GM12878 (cell line): ENCODE results near the gene AP1S3. TPM values are rescaled to one million over a fixed set of nuclear protein-coding genes. Genes with fewer than 3 reads are reported as not detected.
A peak's percentile ranks its signal among the peaks of the same experiment; 100 is the strongest.

Source experiments
- ESRRA ChIP-seq: IDR thresholded peaks from 2 replicates; pipeline ENCODE4 v1.6.1; 2012; ENCODE audit warnings: mild to moderate bottlenecking, low read length, improper control_type of control experiment
- HDAC2 ChIP-seq: fragments of 200-600 bp; sonication (generic); IDR thresholded peaks from 2 replicates; pipeline ENCODE4 v1.6.1; 2017
- KAT2A ChIP-seq: conservative IDR thresholded peaks from 2 replicates; pipeline ENCODE4 v1.6.1; 2011; ENCODE audit warnings: low read depth, low read length; ENCODE audit not compliant: control insufficient read depth
- LARP7 ChIP-seq: fragments of 450-650 bp; IDR thresholded peaks from 2 replicates; pipeline ENCODE4 v1.6.1; 2017; ENCODE audit warnings: mild to moderate bottlenecking
- MTA2 ChIP-seq: fragments of 450-650 bp; IDR thresholded peaks from 2 replicates; pipeline ENCODE4 v1.6.1; 2016; ENCODE audit warnings: low read depth, mild to moderate bottlenecking, moderate library complexity
- NFXL1 ChIP-seq: fragments of 450-650 bp; IDR thresholded peaks from 2 replicates; pipeline ENCODE4 v1.6.1; 2017; ENCODE audit warnings: antibody characterized with exemption, mild to moderate bottlenecking, borderline replicate concordance
- RBBP5 ChIP-seq: fragments of 200-600 bp; sonication (generic); conservative IDR thresholded peaks from 2 replicates; pipeline ENCODE4 v1.6.1; 2016
- RELA ChIP-seq: fragments of 450-650 bp; IDR thresholded peaks from 2 replicates; pipeline ENCODE4 v1.8.0; 2014; ENCODE audit warnings: borderline replicate concordance; ENCODE audit not compliant: partially characterized antibody
- RUNX3 ChIP-seq: IDR thresholded peaks from 2 replicates; pipeline ENCODE4 v1.6.1; 2012; ENCODE audit warnings: low read length, inconsistent platforms
- ZNF217 ChIP-seq: fragments of 450-650 bp; IDR thresholded peaks from 2 replicates; pipeline ENCODE4 v1.6.1; 2017; ENCODE audit warnings: antibody characterized with exemption, mild to moderate bottlenecking
- polyA plus RNA-seq, 11 experiments: library from polyadenylated mRNA; depleted of rRNA in 4 of 11; unstranded in 6 of 11; stranded (reverse) in 5 of 11; fragments of >200 nt; fragmentation: Nextera tagmentation in 4 of 11; fragmentation: Illumina TruSeq in 1 of 11; extraction: Ambion mirVana in 4 of 11; extraction: Trizol in 1 of 11; gene quantifications; 1 replicate in 1 of 11; 2 replicates in 10 of 11; pipeline versions ENCODE4 v1.2.1 to v1.2.3, GENCODE V29; 2011 to 2016; ENCODE audit warnings: inconsistent platforms in 2 of 11, missing spikeins in 2 of 11, low read depth in 1 of 11
- total RNA-seq, 4 experiments: library from RNA; depleted of rRNA in 3 of 4; stranded (reverse); fragments of >200 nt in 3 of 4; fragmentation: Illumina TruSeq in 1 of 4; extraction: Trizol in 1 of 4; gene quantifications; 2 replicates each; pipeline versions ENCODE4 v1.2.1 to v1.2.3, GENCODE V29; 2013 to 2021
- TF ChIP-seq, protein P1 (sequence below): IDR thresholded peaks from 2 replicates; pipeline ENCODE4 v1.6.1; 2012; ENCODE audit warnings: improper control_type of control experiment, low read depth, low read length; ENCODE audit not compliant: insufficient replicate concordance
- TF ChIP-seq, protein P2 (sequence below): fragments of 450-650 bp; formaldehyde crosslinking; IDR thresholded peaks from 2 replicates; pipeline ENCODE4 v1.4.0; 2022; ENCODE audit warnings: mild to moderate bottlenecking, moderate library complexity
- TF ChIP-seq, protein P3 (sequence below): fragments of 450-650 bp; IDR thresholded peaks from 2 replicates; pipeline ENCODE4 v1.6.1; 2017; ENCODE audit warnings: mild to moderate bottlenecking, moderate library complexity
- TF ChIP-seq, protein P4 (sequence below): fragments of 450-650 bp; conservative IDR thresholded peaks from 2 replicates; pipeline ENCODE4 v1.6.1; 2017; ENCODE audit warnings: mild to moderate bottlenecking, moderate library complexity

Gene AP1S3
- total and polyA plus RNA-seq, 10 of the 15 experiments (the other 5 are each of a cell fraction or from before 2014, with no cell fraction given), result 2.6 to 14.3 (median 9.2) TPM

DNA sequence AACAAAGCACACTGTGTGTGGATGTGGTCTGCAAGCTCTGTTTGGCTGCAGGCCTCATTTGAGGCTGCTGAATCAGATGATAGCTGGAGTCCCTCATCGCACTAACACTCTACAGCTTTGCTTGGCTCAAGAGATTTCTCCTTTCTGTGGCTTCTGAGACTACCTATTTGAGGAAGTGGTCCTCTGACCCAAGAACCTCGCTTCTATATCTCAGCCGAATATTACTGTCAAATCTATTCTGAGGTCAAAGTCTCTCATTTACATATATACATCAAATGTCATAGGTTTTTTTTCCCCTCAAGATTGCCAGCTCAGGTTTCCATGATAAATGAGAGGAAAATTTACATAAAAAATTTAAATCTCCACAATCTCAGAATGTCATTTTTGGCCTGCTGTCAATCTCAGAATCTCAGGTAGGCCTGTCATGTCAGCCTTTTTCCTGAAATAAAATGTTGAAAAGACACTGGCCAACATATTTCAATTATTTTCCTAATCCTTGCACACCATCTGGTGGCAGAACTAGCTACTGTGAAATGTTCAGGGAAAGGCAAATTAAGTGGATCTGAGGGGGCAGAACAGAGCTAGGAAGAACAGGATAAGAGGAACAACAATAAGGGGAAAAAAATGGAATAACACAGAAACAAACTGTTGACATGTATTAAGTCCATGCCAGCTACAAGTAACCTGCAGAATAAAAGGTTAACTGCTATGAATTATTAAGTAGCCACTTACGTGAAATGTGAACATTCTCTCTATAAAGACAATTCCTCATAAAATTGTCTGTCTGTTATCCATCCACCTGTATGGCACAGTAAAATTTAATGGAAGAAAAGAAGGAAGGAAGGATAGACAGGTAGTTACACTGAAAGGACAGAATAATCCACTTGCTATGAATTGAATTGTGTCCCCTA, 39.3 kb downstream of the AP1S3 start (continued):
- TF ChIP-seq, protein P1, sequence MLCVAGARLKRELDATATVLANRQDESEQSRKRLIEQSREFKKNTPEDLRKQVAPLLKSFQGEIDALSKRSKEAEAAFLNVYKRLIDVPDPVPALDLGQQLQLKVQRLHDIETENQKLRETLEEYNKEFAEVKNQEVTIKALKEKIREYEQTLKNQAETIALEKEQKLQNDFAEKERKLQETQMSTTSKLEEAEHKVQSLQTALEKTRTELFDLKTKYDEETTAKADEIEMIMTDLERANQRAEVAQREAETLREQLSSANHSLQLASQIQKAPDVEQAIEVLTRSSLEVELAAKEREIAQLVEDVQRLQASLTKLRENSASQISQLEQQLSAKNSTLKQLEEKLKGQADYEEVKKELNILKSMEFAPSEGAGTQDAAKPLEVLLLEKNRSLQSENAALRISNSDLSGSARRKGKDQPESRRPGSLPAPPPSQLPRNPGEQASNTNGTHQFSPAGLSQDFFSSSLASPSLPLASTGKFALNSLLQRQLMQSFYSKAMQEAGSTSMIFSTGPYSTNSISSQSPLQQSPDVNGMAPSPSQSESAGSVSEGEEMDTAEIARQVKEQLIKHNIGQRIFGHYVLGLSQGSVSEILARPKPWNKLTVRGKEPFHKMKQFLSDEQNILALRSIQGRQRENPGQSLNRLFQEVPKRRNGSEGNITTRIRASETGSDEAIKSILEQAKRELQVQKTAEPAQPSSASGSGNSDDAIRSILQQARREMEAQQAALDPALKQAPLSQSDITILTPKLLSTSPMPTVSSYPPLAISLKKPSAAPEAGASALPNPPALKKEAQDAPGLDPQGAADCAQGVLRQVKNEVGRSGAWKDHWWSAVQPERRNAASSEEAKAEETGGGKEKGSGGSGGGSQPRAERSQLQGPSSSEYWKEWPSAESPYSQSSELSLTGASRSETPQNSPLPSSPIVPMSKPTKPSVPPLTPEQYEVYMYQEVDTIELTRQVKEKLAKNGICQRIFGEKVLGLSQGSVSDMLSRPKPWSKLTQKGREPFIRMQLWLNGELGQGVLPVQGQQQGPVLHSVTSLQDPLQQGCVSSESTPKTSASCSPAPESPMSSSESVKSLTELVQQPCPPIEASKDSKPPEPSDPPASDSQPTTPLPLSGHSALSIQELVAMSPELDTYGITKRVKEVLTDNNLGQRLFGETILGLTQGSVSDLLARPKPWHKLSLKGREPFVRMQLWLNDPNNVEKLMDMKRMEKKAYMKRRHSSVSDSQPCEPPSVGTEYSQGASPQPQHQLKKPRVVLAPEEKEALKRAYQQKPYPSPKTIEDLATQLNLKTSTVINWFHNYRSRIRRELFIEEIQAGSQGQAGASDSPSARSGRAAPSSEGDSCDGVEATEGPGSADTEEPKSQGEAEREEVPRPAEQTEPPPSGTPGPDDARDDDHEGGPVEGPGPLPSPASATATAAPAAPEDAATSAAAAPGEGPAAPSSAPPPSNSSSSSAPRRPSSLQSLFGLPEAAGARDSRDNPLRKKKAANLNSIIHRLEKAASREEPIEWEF, result no peak
- TF ChIP-seq RBBP5, result no peak
- TF ChIP-seq MTA2, result peak; percentile 45
- no peak for TF ChIP-seq ESRRA
- 0 out of 2 replicates have a peak, but pooled peaks have one; percentile 44 for TF ChIP-seq ZNF217
- no peak for TF ChIP-seq RELA
- TF ChIP-seq, protein P2, sequence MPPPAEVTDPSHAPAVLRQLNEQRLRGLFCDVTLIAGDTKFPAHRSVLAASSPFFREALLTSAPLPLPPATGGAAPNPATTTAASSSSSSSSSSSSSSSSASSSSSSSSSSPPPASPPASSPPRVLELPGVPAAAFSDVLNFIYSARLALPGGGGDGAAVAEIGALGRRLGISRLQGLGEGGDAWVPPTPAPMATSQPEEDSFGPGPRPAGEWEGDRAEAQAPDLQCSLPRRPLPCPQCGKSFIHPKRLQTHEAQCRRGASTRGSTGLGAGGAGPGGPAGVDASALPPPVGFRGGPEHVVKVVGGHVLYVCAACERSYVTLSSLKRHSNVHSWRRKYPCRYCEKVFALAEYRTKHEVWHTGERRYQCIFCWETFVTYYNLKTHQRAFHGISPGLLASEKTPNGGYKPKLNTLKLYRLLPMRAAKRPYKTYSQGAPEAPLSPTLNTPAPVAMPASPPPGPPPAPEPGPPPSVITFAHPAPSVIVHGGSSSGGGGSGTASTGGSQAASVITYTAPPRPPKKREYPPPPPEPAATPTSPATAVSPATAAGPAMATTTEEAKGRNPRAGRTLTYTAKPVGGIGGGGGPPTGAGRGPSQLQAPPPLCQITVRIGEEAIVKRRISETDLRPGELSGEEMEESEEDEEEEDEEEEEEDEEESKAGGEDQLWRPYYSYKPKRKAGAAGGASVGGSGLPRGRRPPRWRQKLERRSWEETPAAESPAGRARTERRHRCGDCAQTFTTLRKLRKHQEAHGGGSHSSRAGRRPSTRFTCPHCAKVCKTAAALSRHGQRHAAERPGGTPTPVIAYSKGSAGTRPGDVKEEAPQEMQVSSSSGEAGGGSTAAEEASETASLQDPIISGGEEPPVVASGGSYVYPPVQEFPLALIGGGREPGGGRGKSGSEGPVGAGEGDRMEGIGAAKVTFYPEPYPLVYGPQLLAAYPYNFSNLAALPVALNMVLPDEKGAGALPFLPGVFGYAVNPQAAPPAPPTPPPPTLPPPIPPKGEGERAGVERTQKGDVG (CRISPR knock-in tag), result no peak
- peak; percentile 83 for TF ChIP-seq RUNX3
- TF ChIP-seq KAT2A, result no peak
- TF ChIP-seq, protein P3, sequence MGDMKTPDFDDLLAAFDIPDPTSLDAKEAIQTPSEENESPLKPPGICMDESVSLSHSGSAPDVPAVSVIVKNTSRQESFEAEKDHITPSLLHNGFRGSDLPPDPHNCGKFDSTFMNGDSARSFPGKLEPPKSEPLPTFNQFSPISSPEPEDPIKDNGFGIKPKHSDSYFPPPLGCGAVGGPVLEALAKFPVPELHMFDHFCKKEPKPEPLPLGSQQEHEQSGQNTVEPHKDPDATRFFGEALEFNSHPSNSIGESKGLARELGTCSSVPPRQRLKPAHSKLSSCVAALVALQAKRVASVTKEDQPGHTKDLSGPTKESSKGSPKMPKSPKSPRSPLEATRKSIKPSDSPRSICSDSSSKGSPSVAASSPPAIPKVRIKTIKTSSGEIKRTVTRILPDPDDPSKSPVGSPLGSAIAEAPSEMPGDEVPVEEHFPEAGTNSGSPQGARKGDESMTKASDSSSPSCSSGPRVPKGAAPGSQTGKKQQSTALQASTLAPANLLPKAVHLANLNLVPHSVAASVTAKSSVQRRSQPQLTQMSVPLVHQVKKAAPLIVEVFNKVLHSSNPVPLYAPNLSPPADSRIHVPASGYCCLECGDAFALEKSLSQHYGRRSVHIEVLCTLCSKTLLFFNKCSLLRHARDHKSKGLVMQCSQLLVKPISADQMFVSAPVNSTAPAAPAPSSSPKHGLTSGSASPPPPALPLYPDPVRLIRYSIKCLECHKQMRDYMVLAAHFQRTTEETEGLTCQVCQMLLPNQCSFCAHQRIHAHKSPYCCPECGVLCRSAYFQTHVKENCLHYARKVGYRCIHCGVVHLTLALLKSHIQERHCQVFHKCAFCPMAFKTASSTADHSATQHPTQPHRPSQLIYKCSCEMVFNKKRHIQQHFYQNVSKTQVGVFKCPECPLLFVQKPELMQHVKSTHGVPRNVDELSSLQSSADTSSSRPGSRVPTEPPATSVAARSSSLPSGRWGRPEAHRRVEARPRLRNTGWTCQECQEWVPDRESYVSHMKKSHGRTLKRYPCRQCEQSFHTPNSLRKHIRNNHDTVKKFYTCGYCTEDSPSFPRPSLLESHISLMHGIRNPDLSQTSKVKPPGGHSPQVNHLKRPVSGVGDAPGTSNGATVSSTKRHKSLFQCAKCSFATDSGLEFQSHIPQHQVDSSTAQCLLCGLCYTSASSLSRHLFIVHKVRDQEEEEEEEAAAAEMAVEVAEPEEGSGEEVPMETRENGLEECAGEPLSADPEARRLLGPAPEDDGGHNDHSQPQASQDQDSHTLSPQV, result no peak
- no peak for TF ChIP-seq HDAC2
- TF ChIP-seq LARP7, result no peak
- TF ChIP-seq, protein P4, sequence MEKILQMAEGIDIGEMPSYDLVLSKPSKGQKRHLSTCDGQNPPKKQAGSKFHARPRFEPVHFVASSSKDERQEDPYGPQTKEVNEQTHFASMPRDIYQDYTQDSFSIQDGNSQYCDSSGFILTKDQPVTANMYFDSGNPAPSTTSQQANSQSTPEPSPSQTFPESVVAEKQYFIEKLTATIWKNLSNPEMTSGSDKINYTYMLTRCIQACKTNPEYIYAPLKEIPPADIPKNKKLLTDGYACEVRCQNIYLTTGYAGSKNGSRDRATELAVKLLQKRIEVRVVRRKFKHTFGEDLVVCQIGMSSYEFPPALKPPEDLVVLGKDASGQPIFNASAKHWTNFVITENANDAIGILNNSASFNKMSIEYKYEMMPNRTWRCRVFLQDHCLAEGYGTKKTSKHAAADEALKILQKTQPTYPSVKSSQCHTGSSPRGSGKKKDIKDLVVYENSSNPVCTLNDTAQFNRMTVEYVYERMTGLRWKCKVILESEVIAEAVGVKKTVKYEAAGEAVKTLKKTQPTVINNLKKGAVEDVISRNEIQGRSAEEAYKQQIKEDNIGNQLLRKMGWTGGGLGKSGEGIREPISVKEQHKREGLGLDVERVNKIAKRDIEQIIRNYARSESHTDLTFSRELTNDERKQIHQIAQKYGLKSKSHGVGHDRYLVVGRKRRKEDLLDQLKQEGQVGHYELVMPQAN, result no peak
- no peak for TF ChIP-seq NFXL1
